ENCODE results near the gene EPC1.

DNA sequence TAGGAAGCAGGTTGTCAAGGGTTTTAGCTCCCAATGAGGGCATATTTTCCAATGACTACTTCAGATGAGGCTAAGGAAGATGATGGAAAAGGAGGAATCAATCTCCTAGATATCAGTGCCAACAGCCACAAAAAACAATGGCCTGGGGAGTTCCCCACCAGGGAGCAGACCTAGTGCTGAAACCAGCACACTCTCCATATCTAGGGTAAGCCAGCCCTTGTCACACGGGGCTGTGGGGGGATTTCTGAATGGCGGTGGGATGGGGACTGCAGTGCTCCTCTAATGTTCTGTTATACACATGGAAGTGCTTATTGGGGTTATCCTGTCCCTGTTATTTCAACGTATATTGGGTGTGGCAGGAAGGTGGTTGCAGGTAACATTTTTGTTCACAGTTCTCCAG lies 18.5 kb downstream of the EPC1 start:
- TF ChIP-seq, protein P1, sequence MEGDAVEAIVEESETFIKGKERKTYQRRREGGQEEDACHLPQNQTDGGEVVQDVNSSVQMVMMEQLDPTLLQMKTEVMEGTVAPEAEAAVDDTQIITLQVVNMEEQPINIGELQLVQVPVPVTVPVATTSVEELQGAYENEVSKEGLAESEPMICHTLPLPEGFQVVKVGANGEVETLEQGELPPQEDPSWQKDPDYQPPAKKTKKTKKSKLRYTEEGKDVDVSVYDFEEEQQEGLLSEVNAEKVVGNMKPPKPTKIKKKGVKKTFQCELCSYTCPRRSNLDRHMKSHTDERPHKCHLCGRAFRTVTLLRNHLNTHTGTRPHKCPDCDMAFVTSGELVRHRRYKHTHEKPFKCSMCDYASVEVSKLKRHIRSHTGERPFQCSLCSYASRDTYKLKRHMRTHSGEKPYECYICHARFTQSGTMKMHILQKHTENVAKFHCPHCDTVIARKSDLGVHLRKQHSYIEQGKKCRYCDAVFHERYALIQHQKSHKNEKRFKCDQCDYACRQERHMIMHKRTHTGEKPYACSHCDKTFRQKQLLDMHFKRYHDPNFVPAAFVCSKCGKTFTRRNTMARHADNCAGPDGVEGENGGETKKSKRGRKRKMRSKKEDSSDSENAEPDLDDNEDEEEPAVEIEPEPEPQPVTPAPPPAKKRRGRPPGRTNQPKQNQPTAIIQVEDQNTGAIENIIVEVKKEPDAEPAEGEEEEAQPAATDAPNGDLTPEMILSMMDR (IDR thresholded peaks at IDR 0.05), result no peak
- TF ChIP-seq EZH2 (IDR thresholded peaks at IDR 0.05), result no peak
- no peak for TF ChIP-seq EZH2phosphoT487 (IDR thresholded peaks at IDR 0.05)

All from neural progenitor cell (in vitro differentiated cells).